SW480 (cell line): Measurements from ENCODE around the gene SPATA18.

Experiments used
- DNase-seq: peaks from one replicate; pipeline ENCODE4 v3.0.0-alpha.2; 2016; ENCODE audit warnings: low spot score

Gene SPATA18, protein sequence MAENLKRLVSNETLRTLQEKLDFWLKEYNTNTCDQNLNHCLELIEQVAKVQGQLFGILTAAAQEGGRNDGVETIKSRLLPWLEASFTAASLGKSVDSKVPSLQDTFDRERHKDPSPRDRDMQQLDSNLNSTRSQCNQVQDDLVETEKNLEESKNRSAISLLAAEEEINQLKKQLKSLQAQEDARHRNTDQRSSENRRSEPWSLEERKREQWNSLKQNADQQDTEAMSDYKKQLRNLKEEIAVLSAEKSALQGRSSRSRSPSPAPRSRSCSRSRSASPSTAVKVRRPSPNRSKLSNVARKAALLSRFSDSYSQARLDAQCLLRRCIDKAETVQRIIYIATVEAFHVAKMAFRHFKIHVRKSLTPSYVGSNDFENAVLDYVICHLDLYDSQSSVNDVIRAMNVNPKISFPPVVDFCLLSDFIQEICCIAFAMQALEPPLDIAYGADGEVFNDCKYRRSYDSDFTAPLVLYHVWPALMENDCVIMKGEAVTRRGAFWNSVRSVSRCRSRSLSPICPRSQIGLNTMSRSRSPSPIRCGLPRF

GRCh38 chr4:52051213-52051614, at the start of gene SPATA18:
SPATA18 (plus strand) TSS chr4:52051304; CDS start chr4:52051705, 401 bp downstream.
- no peak for DNase-seq

GRCh38 chr4:52001616-52002015, 49.5 kb upstream of the SPATA18 start:
- DNase-seq = no peak

DNA sequence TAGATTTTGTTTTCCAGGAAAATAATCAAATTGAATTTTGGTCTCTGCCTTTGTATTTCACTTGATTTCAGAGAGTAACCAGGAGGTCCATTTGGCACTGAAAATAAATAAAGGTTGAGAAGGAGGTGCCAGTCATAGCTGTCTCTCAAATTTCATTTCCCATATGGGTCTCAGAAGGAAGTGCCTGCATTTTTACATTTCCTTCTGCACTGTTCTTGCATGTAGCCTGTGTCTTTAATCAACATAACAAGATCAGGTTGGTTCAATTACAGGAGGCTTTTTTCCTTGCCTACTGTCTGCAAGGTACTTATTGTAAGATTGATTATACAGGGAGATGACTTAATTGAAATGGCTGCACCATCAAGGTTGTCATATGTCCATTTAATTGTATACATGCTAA, 46.7 kb upstream of the SPATA18 start:
- no peak for DNase-seq

DNA sequence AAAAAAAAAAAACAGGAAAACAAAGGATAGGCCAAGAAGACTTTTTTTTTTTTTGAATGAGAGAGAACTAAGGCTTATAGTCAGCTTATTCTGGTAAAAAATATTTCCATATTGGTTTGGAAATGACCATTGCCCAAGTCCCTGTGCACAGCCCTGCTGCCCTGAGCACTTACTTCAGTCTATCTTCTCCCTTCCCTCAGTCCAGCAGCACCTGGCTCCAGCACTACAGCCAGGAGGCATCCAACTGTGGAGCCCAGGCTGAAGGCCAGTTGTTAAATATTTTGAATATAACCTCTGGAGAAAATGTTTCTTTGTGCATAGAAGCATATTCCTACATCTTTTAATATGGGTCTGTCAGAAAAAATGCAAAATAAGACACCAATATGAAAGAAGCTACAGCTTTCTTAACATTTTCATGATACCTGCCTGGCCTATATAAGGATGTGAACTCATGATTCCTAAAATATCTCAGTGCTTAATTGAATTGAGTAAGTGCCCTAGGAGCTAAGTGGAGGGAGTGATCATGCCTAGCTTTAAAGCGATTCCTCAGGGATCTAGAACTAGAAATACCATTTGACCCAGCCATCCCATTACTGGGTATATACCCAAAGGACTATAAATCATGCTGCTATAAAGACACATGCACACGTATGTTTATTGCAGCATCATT, 45.4 kb upstream of the SPATA18 start:
- no peak for DNase-seq

GRCh38 chr4:52006887-52007286, 44.2 kb upstream of the SPATA18 start:
- no peak for DNase-seq

DNA sequence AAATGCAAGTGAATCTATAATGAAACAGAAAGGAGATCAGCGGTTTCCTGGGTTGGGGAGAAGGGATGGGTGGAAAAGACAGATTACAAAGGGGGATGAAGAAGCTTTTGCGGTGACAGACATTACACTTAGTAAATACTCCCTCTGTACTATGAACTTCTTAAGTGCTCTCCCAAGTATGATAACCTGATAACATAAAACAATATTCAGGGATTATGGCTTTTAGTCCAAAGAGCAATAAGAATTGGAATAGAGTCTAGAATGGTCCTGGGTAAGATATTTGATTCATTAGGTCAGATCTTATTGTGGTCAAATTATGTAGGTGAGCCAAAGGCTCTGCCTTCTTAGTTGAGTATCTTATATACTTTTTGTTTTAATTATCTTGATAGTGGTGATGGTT, 40.1 kb upstream of the SPATA18 start:
- DNase-seq = no peak

- DNase-seq = no peak
Observed at GRCh38 chr4:52012651-52013050, 38.5 kb upstream of the SPATA18 start.

DNA sequence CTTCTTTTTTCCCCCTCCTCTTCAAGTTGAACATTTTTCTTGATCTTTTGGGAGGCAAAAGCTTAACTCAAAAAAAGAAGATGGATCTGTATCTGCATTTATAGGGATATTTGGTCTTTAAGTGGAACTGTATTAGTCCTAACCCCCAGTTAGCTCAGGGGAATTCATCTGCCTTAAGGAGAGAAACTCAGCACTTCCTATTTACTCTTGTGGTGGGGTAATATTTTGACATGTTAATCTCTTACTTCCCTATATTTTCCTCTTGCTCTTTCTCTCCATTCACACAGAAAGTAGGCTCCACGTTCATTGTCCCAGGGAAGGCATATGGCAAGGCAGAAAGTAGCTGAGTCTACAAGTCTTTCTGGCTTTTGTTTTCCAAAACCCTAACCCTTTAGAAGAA, 36.2 kb upstream of the SPATA18 start:
- no peak for DNase-seq

GRCh38 chr4:52015366-52015765, 35.7 kb upstream of the SPATA18 start:
- no peak for DNase-seq

DNA sequence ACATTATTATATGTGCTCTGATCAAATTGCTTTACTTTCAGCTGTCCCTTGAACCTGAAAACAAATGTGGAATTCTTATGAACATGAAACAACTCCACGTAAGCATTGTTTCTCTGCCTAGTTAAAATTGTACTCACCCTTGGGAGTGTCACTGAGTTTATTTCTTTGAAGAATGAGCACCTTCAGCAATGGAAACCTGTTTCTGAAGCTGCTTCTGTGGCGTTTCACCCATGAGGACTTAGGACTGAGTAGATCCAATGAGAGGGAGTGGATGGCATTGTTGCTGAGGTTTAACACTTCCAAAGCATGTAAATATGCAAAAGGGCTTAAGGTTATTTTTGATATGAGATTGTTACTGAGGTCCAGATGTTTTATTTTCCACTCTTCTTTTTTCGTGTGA, 34.1 kb upstream of the SPATA18 start:
- DNase-seq = no peak

- no peak for DNase-seq
Observed at GRCh38 chr4:52017814-52018213, 33.3 kb upstream of the SPATA18 start.

GRCh38 chr4:52019936-52020657, 31.0 kb upstream of the SPATA18 start, which contains the start of gene LRRC66:
LRRC66 (minus strand) TSS chr4:52020363; CDS start chr4:52017613, 2,750 bp downstream.
- DNase-seq = peak; percentile 30

- no peak for DNase-seq
Observed at GRCh38 chr4:52028970-52029369, 22.1 kb upstream of the SPATA18 start.

DNA sequence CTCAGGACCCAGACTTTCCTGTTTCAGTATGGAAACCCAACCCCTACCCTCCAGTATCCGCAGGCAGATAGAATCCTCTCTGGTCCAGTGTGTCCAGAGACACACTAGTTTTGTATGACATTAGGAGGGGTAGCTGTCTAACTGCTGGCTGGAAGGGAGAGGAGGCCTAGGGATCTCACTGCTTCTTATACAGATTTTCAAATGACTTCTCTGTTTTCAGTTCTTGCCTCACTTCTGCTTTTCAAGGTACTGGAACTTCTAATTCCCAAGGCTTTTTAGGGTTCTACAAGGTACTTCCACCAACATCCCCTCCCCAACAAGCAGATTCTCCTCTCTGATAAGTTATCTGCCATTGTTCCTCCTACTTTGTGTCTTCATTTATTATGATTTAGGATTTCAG, 19.1 kb upstream of the SPATA18 start:
- DNase-seq = no peak

DNA sequence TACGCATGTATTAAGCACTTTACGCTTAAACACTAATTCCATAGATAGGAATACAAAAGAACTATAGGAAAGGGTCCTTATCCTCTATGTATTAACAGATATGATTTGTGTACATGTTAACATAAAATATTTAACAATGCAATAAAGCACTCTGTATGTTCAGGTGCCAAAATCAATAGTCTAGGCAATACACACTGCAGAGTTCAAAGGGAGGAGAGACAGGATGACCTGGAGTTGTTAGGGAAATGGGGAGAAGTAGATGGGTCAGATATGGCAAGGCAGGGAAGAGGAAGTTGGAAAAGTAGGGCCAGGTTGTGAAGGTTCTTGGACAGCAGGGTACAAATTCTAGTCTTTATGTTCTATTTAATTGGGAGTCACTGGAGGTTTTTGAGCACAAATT, 15.9 kb upstream of the SPATA18 start:
- DNase-seq = no peak

GRCh38 chr4:52036886-52037530, 14.1 kb upstream of the SPATA18 start:
- no peak for DNase-seq

- DNase-seq = peak; percentile 11
Observed at GRCh38 chr4:52037689-52038102, 13.4 kb upstream of the SPATA18 start.

GRCh38 chr4:52038103-52038912, 12.8 kb upstream of the SPATA18 start, which contains the start of gene SGCB:
SGCB (minus strand) TSS chr4:52038299; CDS start chr4:52038259, 40 bp downstream.
- peak; percentile 27 for DNase-seq

DNA sequence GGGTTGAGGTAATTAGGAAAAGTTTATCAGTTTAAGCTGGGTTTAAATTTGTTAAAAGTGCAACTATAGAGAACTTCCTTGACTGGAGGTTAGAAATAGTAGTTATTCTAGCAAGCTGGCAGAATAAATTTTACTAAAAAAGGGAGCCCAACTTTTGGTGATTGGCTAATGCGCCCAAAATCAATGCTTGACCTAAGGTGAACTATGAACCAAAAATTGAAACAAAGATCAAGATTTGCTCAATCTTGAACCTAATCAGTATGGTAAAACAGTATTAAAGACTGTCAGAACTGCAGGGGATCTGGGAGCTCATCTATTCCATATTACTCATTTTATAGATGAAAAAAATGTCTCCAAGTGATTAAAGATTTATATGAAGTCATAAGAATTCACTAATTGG, 6.1 kb upstream of the SPATA18 start:
- no peak for DNase-seq

GRCh38 chr4:52049266-52049665, 1.8 kb upstream of the SPATA18 start:
- no peak for DNase-seq
